HepG2 (cell line): ENCODE results near the gene STKLD1. TPM values are rescaled to one million over a fixed set of nuclear protein-coding genes. Genes with fewer than 3 reads are reported as not detected.

Experiments used
- ATM ChIP-seq: fragments of 450-650 bp; IDR thresholded peaks from 2 replicates; pipeline ENCODE4 v1.7.1; 2017; ENCODE audit warnings: mild to moderate bottlenecking, borderline replicate concordance
- ESRRA ChIP-seq: sonication (generic); formaldehyde crosslinking; IDR thresholded peaks from 2 replicates; pipeline ENCODE4 v1.5.1; 2020; ENCODE audit warnings: mild to moderate bottlenecking, low read depth, missing genetic modification reagents
- FOXO1 ChIP-seq: sonication (generic); formaldehyde crosslinking; IDR thresholded peaks from 2 replicates; pipeline ENCODE4 v1.4.0; 2020; ENCODE audit warnings: missing genetic modification reagents
- HNF1B ChIP-seq: sonication (generic); formaldehyde crosslinking; IDR thresholded peaks from 2 replicates; pipeline ENCODE4 v1.5.1; 2020; ENCODE audit warnings: mild to moderate bottlenecking, moderate library complexity, missing genetic modification reagents
- HNRNPUL1 ChIP-seq: fragments of 200-400 bp; formaldehyde crosslinking; IDR thresholded peaks from 2 replicates; pipeline ENCODE4 v1.6.1; 2017; ENCODE audit warnings: low read depth, mild to moderate bottlenecking, low read length, moderate library complexity
- MEF2D ChIP-seq: sonication (generic); formaldehyde crosslinking; IDR thresholded peaks from 2 replicates; pipeline ENCODE4 v1.5.1; 2020; ENCODE audit warnings: mild to moderate bottlenecking, missing genetic modification reagents
- MLXIP ChIP-seq: sonication (generic); formaldehyde crosslinking; IDR thresholded peaks from 2 replicates; pipeline ENCODE4 v1.9.0; 2021; ENCODE audit warnings: missing genetic modification reagents, borderline replicate concordance
- NFE2L1 ChIP-seq: sonication (generic); formaldehyde crosslinking; IDR thresholded peaks from 2 replicates; pipeline ENCODE4 v1.4.0; 2020; ENCODE audit warnings: missing genetic modification reagents, mild to moderate bottlenecking, borderline replicate concordance
- NR0B2 ChIP-seq: sonication (generic); formaldehyde crosslinking; IDR thresholded peaks from 2 replicates; pipeline ENCODE4 v1.4.0; 2020; ENCODE audit warnings: mild to moderate bottlenecking, missing genetic modification reagents
- PCBP2 ChIP-seq: fragments of 200-400 bp; formaldehyde crosslinking; optimal IDR thresholded peaks from 2 replicates; pipeline ENCODE3; 2018; ENCODE audit warnings: low read length, low read depth; ENCODE audit not compliant: poor library complexity, severe bottlenecking
- RARA ChIP-seq: IDR thresholded peaks from 2 replicates; pipeline ENCODE4 v1.6.1; 2016; ENCODE audit warnings: missing genetic modification reagents, missing compliant biosample characterization
- RBAK ChIP-seq: sonication (generic); formaldehyde crosslinking; IDR thresholded peaks from 2 replicates; pipeline ENCODE4 v1.5.1; 2020; ENCODE audit warnings: mild to moderate bottlenecking, missing genetic modification reagents
- SIX1 ChIP-seq: sonication (generic); formaldehyde crosslinking; IDR thresholded peaks from 2 replicates; pipeline ENCODE4 v1.4.0; 2020; ENCODE audit warnings: missing genetic modification reagents, borderline replicate concordance
- SRSF9 ChIP-seq: fragments of 200-400 bp; formaldehyde crosslinking; IDR thresholded peaks from 2 replicates; pipeline ENCODE4 v1.6.1; 2018; ENCODE audit warnings: borderline replicate concordance, mild to moderate bottlenecking, low read depth, low read length; ENCODE audit not compliant: insufficient read depth, poor library complexity, severe bottlenecking
- U2AF2 ChIP-seq: fragments of 200-400 bp; formaldehyde crosslinking; IDR thresholded peaks from 2 replicates; pipeline ENCODE4 v1.6.1; 2017; ENCODE audit warnings: low read depth, mild to moderate bottlenecking, low read length
- XBP1 ChIP-seq: sonication (generic); formaldehyde crosslinking; IDR thresholded peaks from 2 replicates; pipeline ENCODE4 v1.5.0; 2020; ENCODE audit warnings: missing genetic modification reagents
- ZKSCAN1 ChIP-seq: fragments of 150-350 bp; IDR thresholded peaks from 2 replicates; pipeline ENCODE4 v1.6.1; 2014; ENCODE audit warnings: low read length
- ZNF12 ChIP-seq: sonication (generic); formaldehyde crosslinking; IDR thresholded peaks from 2 replicates; pipeline ENCODE4 v1.5.0; 2020; ENCODE audit warnings: missing genetic modification reagents
- ZNF136 ChIP-seq: sonication (generic); formaldehyde crosslinking; IDR thresholded peaks from 2 replicates; pipeline ENCODE4 v1.8.1; 2022; ENCODE audit warnings: low read depth, mild to moderate bottlenecking, moderate library complexity, missing genetic modification reagents
- ZNF24 ChIP-seq: fragments of 450-650 bp; IDR thresholded peaks from 2 replicates; pipeline ENCODE4 v1.6.1; 2017; ENCODE audit warnings: antibody characterized with exemption, mild to moderate bottlenecking
- ZNF296 ChIP-seq: sonication (generic); formaldehyde crosslinking; conservative IDR thresholded peaks from 2 replicates; pipeline ENCODE4 v1.5.0; 2020; ENCODE audit warnings: mild to moderate bottlenecking, missing genetic modification reagents
- ZNF451 ChIP-seq: sonication (generic); formaldehyde crosslinking; IDR thresholded peaks from 2 replicates; pipeline ENCODE4 v1.5.0; 2020; ENCODE audit warnings: mild to moderate bottlenecking, missing genetic modification reagents
- ZNF710 ChIP-seq: sonication (generic); formaldehyde crosslinking; IDR thresholded peaks from 2 replicates; pipeline ENCODE4 v1.5.0; 2020; ENCODE audit warnings: mild to moderate bottlenecking, missing genetic modification reagents, borderline replicate concordance
- ZSCAN25 ChIP-seq: sonication (generic); formaldehyde crosslinking; IDR thresholded peaks from 2 replicates; pipeline ENCODE4 v1.8.0; 2022; ENCODE audit warnings: mild to moderate bottlenecking, missing genetic modification reagents
- polyA plus RNA-seq, 8 experiments: library from polyadenylated mRNA; depleted of rRNA in 3 of 8; stranded (reverse) in 7 of 8; unstranded in 1 of 8; fragments of >200 nt; fragmentation: Illumina TruSeq in 4 of 8; extraction: Trizol in 4 of 8; gene quantifications; 2 replicates each; pipeline versions ENCODE4 v1.2.1 to v1.2.3, GENCODE V29; 2011 to 2016; ENCODE audit warnings: low read depth in 4 of 8, missing spikeins in 1 of 8, mixed read lengths in 1 of 8; ENCODE audit not compliant: insufficient read depth in 1 of 8
- total RNA-seq, 5 experiments: library from RNA; depleted of rRNA; stranded (reverse); fragments of >200 nt; fragmentation: Illumina TruSeq; extraction: Trizol; gene quantifications; 2 replicates each; pipeline ENCODE4 v1.2.3, GENCODE V29; 2016; ENCODE audit warnings: low read depth in 1 of 5

The STKLD1 gene
- total and polyA plus RNA-seq, 2 of the 13 experiments (the other 11 are each of a cell fraction or from before 2014, with no cell fraction given): 1.5 to 2.2 TPM

GRCh38 chr9:133356391-133357091 is 19.6 kb upstream of the STKLD1 start, which contains the start of the genes SURF1 and SURF2 (continued):
- TF ChIP-seq HNF1B (CRISPR knock-in tag) (peak; percentile 35; the same call in 1 of the 2 replicates), ZNF296 (CRISPR knock-in tag) (no peak), ZKSCAN1 (no peak), FOXO1 (CRISPR knock-in tag) (no peak), ZNF451 (CRISPR knock-in tag) (no peak), HNRNPUL1 (no peak), SRSF9 (no peak), ESRRA (CRISPR knock-in tag) (peak; percentile 52; the same call in 1 of the 2 replicates), ZNF710 (CRISPR knock-in tag) (no peak), ATM (no peak), MEF2D (CRISPR knock-in tag) (no peak), RARA (CRISPR knock-in tag) (no peak), NFE2L1 (CRISPR knock-in tag) (no peak), RBAK (CRISPR knock-in tag) (no peak), SIX1 (CRISPR knock-in tag) (no peak), U2AF2 (no peak), NR0B2 (CRISPR knock-in tag) (0 out of 2 replicates have a peak, but pooled peaks have one; percentile 47), XBP1 (no peak), ZNF24 (no peak), MLXIP (no peak), PCBP2 (no peak), ZSCAN25 (peak; percentile 99), ZNF12 (CRISPR knock-in tag) (no peak), ZNF136 (CRISPR knock-in tag) (no peak; the same call in 1 of the 2 replicates)
